HG02678 (cell line): ENCODE measurements around the gene TM9SF4.

Experiments used
- ATAC-seq: cut with Tn5 transposase; IDR thresholded peaks from one replicate; pipeline ENCODE4 v1.9.1; 2021; ENCODE audit warnings: mild to moderate bottlenecking, moderate library complexity; ENCODE audit not compliant: unreplicated experiment

The TM9SF4 gene, protein sequence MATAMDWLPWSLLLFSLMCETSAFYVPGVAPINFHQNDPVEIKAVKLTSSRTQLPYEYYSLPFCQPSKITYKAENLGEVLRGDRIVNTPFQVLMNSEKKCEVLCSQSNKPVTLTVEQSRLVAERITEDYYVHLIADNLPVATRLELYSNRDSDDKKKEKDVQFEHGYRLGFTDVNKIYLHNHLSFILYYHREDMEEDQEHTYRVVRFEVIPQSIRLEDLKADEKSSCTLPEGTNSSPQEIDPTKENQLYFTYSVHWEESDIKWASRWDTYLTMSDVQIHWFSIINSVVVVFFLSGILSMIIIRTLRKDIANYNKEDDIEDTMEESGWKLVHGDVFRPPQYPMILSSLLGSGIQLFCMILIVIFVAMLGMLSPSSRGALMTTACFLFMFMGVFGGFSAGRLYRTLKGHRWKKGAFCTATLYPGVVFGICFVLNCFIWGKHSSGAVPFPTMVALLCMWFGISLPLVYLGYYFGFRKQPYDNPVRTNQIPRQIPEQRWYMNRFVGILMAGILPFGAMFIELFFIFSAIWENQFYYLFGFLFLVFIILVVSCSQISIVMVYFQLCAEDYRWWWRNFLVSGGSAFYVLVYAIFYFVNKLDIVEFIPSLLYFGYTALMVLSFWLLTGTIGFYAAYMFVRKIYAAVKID

DNA sequence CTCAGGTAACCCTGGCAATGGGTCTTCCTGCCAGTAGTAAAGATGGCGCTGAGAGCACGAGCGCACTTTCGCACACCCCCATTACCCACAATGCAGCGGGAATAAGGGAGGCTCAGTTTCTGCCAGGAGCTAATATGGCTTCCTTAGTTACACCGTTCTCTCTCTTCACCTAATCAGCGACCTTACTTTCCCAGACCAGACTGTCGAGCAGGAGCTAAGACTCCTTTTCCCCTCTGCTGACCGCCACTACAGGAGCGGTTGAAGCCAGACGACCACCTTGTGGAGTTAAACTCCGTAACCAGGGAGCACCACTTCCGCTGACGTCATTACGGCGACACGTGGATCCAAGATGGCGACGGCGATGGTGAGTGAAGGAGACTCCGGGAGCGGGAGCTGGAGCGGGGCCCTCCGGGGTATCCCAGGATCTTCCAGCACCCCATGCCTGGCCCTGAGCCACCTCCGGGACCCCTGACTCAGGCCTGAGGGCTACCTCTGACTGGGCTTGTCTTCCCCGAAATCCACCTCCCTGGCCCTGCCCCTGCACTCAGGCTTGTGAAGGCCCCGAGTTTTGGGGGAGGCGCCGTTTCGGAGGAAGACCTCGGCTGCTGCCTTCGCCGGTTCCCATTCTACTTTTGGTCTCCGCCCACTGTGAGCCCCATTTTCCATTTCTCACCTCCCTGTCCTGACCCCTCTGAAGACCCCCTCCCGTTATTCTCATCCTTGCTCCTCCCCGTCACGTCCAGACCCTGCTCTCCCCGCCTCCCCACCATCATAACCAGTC is at the start of gene TM9SF4:
TM9SF4 (plus strand) TSS at position 323 of the 781 bp plus-strand sequence; CDS start at position 350, 27 bp downstream.
- ATAC-seq = peak; percentile 80

DNA sequence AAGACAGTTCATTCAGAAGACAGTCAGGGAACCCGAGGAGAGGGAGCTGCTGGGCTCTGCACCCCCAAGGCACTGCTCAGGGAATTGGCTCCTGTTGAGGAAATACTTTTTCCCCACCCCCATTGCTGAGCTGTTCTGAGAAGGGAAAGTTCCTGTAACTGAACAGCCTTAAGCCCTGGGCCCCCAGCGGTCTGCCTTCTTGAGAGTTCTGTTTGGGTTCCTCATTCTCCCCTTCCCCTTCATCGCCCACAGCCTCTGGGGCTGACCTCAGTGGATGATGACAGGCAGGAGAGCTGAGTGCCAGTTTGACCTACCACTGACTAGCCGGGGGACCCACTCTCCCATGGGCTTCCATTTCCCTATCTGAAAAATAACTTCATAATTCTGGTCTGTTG is 46.7 kb upstream of the TM9SF4 start:
- ATAC-seq = no peak

DNA sequence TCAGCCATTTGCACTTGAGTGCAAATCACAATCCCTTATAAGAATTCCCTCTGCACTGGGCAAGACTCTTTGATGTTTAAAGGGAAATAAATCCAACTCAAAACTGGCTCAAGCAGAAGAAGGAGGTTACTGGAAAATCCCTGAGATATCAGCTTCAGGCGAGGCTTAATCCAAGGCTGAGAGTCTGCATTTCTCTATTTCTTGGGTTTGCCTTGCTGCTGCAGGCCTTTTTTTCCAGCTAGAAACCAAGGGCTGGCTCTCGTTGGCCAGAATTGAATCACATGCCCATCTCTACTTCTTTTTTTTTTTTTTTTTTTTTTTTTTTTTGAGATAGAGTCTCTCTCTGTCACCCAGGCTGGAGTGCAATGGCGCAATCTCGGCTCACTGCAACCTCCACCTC is 45.8 kb upstream of the TM9SF4 start:
- ATAC-seq = no peak

DNA sequence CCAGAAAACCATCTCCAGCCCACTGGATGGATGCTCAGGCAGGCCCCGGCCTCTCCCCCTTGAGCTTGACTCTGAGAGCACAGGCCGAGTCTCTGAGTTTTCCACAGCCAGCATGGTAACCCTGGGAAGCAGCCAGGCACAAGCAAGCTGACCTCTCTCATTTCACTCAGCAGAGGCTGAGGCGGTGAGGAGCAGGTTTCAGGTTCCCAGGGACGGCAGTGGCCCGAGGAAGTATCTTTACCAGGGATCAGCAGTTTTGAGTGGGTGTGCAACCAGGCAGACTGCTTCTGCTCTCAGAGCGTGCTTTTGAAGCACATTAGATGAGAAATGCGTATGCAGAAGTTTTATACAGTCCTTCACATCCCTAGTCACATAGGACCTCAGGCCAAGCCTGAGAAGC is 44.8 kb upstream of the TM9SF4 start:
- no peak for ATAC-seq

DNA sequence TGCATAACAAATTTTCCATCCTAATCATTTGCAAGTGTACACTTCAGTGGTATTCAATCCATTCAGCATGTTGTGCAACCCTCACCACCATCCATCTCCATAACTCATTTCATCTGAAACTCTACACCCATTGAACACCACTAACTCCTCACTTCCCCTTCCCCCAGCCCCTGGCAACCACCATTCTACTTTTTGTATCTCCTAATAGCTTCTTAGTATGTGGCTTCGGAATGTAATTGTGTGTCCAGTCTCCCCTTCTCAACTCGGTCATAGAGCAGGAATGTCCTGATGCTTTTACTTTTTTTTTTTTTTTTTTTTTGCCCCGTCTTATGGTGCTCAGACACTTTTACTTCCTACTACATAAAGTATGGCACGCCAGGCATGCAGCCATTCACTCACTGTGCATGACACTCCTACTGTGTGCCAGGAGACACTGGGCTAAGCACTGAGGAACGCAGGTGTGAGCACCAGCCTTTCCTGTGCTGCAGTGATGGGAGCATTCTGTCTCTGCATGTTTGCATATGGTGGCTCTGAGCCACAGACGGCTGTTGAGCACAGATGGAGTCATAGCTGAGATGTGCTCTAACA is 42.2 kb upstream of the TM9SF4 start:
- no peak for ATAC-seq

DNA sequence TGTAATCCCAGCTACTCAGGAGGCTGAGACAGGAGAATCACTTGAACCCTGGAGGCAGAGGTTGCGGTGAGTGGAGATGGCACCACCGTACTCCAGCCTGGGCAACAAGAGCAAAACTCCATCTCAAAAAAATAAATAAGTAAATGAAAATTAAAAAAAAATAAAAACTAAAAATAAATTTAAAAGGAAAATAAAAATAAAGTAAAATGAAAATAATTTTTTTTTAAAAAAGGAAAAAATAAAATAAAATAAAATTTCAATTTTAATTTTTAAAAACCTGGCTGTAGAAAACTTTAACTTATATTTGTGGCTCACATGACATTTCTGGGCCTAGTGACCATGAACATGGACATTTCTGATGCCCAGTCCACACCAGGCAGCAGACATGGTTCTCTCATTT is 41.3 kb upstream of the TM9SF4 start:
- ATAC-seq = no peak

DNA sequence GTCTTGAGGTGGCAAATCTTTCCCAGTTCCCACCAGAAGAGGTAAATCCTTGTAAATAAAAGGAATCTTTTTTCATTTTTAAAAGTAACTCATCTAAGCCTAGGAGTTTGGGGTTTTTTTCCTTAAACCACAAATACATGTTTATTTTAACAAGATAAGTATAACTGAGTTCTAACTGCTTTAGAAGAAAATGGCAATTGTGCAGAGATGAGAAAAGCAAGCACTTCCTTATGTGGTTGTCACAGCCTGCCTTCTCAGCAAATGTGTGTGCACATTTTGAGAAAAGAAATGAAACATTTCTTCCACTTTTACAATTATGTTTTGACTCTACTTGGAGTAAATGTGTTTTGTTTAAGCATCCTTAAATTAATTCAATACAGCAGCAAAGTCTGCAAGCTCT is 39.8 kb upstream of the TM9SF4 start:
- ATAC-seq = no peak

DNA sequence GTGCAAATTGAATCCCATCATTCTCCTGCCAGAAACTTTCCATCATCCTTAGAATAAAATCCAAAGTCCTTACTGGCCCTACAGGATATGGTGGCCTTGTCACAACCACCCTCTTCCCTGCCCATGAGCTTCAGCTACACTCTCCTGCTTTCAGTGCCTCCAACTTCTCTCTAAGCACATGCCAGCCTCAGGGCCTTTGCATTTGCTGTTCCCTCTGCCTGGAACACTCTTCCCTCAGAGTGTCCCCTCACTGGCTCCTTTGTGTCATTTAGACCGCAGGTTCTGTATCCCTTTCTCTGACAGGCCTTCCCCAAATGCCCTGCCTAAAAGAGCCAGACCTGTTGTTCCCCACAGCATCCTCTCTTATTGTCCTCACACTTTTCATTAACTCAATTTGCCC is 39.2 kb upstream of the TM9SF4 start:
- no peak for ATAC-seq

DNA sequence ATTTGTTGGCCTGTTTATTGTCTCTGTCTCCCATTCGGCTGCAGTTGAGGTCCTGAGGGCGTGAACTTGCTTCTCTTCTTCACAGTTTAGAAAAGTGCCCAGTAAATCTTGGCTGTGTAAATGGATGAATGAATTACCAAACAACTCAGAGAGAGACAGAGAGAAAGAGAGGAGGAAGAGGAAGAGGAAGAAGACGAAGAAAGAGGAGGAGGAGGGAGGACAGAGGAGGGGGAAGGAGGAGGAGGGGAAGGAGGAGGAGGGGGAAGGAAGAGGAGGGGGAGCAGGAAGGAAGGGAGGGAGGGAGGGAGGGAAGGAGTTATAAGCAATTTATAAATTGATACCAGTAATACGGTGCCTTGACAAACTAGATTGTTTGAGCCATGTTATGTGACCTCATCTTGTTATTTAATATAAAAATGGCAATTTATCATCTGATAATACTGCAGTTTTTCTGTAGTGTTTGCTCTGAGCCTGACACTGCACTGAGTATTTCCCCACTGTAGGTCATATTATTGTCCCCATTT is 38.8 kb upstream of the TM9SF4 start:
- no peak for ATAC-seq

DNA sequence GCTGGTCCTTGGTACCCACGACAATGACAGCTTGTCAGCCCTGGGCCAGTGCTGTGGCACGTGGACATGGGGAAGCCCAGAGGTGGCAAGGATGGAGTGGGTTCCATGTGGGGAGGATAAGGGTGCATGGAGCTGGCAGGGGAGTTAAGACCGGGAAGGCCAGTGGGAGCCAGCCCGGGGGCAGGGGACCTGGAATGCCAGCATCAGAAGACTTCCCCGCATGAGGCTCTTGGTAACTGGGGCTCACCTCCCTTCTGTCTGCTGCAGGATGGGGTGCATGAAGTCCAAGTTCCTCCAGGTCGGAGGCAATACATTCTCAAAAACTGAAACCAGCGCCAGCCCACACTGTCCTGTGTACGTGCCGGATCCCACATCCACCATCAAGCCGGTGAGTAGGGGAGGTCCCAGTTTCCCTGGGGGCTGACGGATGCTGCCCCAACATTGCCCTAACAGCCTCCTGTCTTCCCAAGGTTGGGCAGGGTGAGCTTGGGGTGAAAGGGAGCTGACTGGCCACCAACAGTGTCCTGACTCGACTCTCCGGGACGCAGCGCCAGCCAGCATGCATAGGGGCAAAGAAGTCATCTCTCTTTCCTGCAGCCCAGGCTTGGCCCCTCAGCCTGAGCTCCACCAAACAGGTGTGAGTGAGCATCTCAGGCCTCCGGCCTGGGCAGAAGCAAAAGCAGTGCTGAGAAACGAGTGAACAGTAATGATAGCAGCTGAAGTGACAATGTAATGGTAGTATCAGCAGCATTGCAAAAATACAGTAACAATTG is 37.9 kb upstream of the TM9SF4 start:
- ATAC-seq = no peak

DNA sequence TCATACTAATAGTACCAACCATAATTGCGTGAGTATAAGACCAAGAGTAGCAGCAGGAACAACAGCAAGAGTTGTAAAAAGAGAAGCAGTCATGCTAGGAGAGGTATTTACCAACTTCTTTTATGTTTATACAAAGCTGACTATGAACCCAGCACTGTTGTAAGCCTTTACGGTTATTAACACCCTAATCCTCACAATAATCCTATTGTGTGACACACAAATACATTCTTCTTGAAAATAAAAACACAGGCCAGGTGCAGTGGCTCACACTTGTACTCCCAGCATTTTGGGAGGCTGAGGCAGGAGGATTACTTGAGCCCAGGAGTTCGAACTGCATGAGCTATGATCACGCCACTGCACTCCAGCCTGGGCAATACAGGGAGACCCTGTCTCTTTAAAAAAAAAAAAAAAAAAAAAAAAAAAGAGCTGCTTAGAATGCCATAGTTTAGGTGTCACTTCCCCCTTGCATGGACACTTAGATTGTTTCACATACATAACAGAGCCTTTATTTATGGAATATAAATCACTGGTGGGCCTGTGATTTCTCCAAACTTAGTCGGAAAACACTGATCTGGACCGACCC is 37.3 kb upstream of the TM9SF4 start:
- no peak for ATAC-seq

DNA sequence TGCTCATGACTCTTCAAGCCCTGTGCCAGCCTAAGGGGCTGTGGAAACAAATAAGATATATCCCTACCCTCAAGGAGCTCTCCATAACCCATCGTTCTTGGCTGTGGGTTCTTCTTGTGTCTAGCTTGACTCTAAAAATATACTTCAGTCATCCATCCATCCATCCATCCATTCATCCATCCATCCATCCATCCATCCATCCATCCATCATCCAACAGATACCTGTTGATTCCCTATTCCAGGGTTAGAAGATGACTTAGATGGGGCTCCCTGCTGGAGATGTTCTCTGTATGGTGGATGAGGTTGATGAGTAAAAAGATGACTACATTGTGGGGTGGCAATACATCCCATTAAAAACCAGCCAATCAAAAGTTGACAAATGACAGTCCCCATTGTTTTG is 34.0 kb upstream of the TM9SF4 start:
- no peak for ATAC-seq

DNA sequence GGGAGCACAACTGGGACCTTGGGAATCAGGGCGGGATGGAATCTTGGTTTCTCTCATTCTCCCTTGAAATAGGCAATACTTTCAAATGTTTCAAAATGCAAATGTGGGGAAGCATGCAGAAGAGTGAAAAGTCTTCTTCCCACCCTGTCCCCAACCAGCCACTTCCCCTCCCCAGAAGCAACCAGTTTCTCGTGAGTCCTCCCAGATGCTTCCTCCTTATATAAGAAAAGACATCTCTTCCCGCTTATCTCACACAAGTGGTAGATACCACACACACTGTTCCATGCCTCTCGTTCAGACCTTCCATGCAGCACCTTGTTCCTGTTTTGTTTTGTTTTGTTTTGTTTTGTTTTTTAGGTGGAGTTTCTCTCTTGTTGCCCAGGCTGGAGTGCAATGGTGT is 32.3 kb upstream of the TM9SF4 start:
- ATAC-seq = no peak

DNA sequence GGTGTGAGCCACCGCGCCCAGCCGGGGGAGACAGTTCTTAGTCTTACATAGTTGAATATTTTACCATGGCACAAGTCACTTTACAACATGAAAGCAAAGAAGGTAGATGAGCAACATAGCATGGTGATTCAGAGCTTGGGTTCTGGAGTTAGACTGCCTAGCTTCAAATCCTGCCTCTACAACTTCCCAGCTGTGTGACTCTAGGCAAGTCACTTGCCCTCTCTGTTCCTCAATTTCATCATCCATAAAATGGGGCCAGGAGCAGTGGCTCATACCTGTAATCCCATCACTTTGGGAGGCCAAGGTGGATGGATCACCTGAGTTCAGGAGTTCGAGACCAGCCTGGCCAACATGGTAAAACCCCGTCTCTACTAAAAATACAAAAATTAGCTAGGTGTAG is 31.2 kb upstream of the TM9SF4 start:
- ATAC-seq = no peak

DNA sequence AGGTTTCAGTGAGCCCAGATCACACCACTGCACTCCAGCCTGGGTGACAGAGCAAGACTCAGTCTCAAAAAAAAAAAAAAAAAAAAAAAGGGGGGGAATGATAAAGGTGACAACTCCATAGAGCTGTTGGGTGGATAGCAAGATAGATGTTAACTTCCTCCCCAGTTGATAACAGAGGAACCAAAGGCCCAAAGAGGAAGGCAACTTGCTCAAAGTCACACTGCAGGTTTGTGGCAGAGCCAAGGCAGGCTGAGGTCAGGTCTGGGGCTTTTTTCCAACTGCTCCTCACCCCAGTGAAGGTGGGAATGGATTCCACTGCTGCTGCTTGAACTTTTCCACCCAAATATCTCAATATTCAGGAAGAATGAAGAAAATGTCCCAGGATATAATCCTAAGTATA is 30.7 kb upstream of the TM9SF4 start:
- no peak for ATAC-seq

DNA sequence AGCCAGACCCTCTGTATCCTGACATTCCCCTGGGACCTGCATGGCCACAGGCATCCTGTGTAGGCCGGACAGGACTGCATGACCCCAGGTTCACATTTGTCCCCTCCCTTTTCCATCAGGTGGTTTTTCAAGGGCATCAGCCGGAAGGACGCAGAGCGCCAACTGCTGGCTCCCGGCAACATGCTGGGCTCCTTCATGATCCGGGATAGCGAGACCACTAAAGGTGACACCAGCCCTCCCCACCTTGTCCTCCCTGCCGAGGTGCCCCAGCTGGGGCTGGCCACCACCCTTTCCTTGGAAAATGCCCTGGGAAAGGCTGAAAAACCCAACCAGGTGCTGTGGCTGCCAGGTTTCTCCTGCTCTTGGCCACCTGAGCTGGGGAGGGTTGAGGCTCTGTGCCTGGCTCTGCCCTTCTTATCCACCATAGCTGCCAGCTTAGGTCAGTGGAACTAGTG is 29.8 kb upstream of the TM9SF4 start:
- ATAC-seq = no peak

DNA sequence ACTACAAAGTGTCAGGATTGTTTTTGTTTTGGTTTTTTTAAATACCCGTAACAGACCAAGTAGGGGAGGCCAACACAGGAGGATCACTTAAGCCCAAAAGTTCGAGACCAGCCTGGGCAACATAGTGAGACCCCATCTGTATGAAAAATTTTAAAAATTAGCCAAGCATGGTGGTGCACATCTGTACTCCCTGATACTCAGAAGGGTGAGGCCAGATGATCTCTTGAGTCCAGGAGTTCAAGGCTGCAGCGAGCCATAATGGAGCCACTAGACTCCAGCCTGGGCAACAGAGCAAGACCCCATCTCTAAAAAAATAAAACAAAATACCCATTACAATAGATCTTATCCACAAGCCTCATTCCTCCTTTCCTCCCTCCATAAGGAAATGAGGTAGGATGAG is 28.7 kb upstream of the TM9SF4 start:
- no peak for ATAC-seq

DNA sequence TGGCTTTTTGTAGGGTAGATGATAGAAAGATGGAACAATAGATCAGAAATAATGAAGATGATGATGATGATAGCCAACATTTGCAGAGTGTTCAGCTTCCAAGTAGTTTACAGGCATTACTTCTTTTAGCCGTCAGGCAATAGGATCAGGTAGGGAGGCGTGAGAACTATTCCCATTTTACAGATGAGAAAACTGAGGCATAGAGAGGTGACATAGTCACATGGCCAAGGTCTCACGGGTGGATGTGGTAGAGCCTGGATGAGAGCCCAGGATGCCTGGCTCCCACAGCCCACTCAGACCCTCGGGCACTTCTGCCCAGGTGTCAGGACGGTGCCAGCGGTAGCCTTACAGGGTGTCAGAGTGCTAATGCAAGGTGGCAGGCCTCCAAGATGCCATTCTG is 26.0 kb upstream of the TM9SF4 start:
- no peak for ATAC-seq

DNA sequence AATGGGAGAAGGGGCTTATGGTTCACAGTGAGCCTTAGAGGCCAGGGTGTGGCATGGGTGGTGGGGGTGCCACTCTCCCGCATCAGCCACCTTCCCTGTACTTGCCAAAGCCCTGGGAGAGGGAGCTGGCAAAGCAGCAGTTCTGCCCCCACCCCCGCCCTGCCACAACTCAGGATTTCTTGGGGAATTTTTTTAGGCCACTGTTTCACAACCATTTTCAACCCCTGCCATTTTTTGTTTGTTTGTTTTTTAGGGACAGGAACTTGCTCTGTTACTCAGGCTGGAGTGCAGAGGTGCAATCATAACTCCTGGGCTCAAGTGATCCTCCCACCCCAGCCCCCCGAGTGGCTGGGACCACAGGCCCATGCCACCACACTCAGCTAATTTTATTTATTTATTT is 22.4 kb upstream of the TM9SF4 start:
- no peak for ATAC-seq

DNA sequence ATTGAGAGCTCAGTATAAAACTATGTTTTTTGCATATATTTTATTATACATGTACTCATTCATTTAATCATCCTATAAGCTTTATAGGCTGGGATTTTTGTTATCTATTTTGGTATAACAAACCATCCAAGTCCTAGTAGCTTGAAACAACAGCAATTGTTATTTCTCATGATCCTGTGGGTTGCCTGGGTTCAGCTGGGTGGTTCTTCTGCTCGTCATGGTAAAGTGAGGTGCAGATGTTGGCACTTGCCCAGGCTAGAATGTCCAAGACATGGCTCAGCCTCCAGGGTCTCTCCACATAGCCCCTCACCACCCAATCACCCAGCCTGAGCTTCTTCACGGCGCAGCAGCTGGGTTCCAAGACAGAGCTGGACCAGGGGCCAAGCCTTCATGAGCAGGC is 20.8 kb upstream of the TM9SF4 start:
- ATAC-seq = no peak
